ENCODE results near the gene GSE1. TPM values are rescaled to one million over a fixed set of nuclear protein-coding genes. Genes with fewer than 3 reads are reported as not detected.

Gene GSE1
- total RNA-seq, 4 donors from 2014 or later = 100 to 139 (median 120) TPM

GRCh38 chr16:85715169-85716021 lies 102.3 kb downstream of the GSE1 start:
- intact Hi-C loops (cut with DNase I; ENCODE audit: low total_unique reads) (loop anchor here (10.0 kb wide), 3 partner anchors 321 to 601 kb away; partner anchors contain the start of gene CIBAR2), in situ Hi-C loops (cut with MboI; ENCODE audit: low pct_ligation_motif_present in 1 of 4, low pct_unique_long_range_greater_than_20kb in 1 of 4, low sequenced_read_pairs in 3 of 4) (loop anchor here in 2 of 4 donors (25.0 kb wide), 2 partner anchors 303 to 428 kb away; no protein-coding TSS in a partner anchor)
- no peak for DNase-seq
- Histone ChIP-seq H3K36me3 (no peaks in the 10 kb centered on the region), H3K27me3 (no peaks in the 10 kb centered on the region), H3K4me1 (peaks cover 0 to 19% (median 3%) of the 10 kb centered on the region in 4 donors), H3K27ac (no peak overlapping the region), H3K4me3 (no peak overlapping the region), H3K9me3 (no peaks in the 10 kb centered on the region)
- WGBS, 2 donors (ENCODE audit: low coverage in 1 of 2) = 68 to 69% methylated on average over 5 to 22 of the region's 22 CpGs
- TF ChIP-seq EP300 (IDR thresholded peaks at IDR 0.05; ENCODE audit: low read depth) (no peak), CTCF (IDR thresholded peaks at IDR 0.05) (no peak), POLR2A (IDR thresholded peaks at IDR 0.05) (no peak)

DNA sequence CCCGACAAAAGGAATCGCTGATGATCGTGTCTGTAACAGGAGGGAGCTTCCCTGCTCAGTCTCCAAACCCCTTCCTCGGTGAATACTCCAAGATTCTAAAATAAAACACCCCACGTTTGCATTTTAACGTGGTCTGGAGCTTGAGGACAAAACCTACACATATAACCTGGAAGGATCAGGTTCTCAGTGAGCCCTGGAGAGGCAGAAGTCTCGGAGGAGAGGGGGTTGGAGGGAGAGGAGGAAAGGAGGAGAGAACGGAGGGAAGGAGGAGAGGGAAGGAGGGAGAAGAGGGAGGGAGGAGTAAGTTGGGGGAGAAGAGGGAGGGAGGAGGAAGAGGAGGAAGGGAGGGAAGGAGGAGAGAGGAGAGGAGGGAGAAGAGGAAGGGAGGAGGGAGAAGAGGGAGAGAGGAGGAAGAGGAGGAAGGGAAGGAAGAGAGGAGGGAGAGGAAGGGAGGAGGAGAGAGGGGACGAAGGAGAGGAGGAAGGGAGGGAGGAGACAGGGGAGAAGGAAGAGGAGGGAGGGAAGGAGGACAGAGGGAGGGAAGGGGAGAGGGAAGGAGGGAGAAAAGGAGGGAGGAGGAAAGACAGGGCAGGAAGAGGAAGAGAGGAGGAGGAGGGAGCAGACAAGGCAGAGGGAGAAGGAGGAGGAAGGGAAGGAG lies 103.0 kb downstream of the GSE1 start:
- no peak for TF ChIP-seq POLR2AphosphoS5 (IDR thresholded peaks at IDR 0.05)
- no peak for TF ChIP-seq POLR2A (IDR thresholded peaks at IDR 0.05)
- TF ChIP-seq CTCF (IDR thresholded peaks at IDR 0.05) = no peak
- TF ChIP-seq EP300 (IDR thresholded peaks at IDR 0.05; ENCODE audit: low read depth) = no peak
- H3K9me3 ChIP-seq = no peaks in the 10 kb centered on the region

DNA sequence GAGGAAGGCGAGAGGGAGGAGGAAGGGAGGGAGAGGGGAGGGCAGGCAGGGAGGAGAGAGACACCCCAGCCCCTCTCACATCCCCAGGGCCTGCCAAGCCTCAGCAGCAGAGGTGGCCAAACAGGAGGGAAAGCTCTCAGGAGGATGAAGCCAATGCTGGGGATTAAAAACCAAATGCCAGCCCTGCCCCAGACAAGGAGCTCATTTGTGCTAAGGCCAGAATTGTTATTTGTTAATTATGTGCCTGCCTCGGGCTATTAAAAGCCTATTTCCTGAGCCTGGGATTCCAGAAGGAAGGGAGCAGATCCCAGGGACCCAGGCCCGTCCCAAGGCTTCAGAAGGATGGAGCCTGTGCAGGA lies 103.5 kb downstream of the GSE1 start:
- 14 to 58% methylated on average over 1 to 3 of the region's 3 CpGs for WGBS, 2 donors (ENCODE audit: low coverage in 1 of 2)
- Histone ChIP-seq H3K36me3 (no peaks in the 10 kb centered on the region), H3K4me3 (no peak overlapping the region), H3K4me1 (peaks cover 0 to 19% (median 3%) of the 10 kb centered on the region in 4 donors), H3K27me3 (no peaks in the 10 kb centered on the region), H3K27ac (no peak overlapping the region), H3K9me3 (no peaks in the 10 kb centered on the region)
- no peak for DNase-seq
- intact Hi-C loops (cut with DNase I; ENCODE audit: low total_unique reads) (loop anchor here (10.0 kb wide), 3 partner anchors 322 to 602 kb away; partner anchors contain the start of gene CIBAR2), in situ Hi-C loops (cut with MboI; ENCODE audit: low pct_ligation_motif_present in 1 of 4, low pct_unique_long_range_greater_than_20kb in 1 of 4, low sequenced_read_pairs in 3 of 4) (loop anchor here in 2 of 4 donors (25.0 kb wide), 2 partner anchors 304 to 429 kb away; no protein-coding TSS in a partner anchor)
- no peak for TF ChIP-seq POLR2AphosphoS5 (IDR thresholded peaks at IDR 0.05)
- no peak for TF ChIP-seq POLR2A (IDR thresholded peaks at IDR 0.05)
- TF ChIP-seq EP300 (IDR thresholded peaks at IDR 0.05; ENCODE audit: low read depth) = no peak
- no peak for TF ChIP-seq CTCF (IDR thresholded peaks at IDR 0.05)

More for the DNA sequence above, 103.0 kb downstream of the GSE1 start:
- no peak overlapping the region for H3K4me3 ChIP-seq
- WGBS, 2 donors (ENCODE audit: low coverage in 1 of 2) = 60% methylated on average over 6 to 9 of the region's 9 CpGs
- H3K36me3 ChIP-seq = no peaks in the 10 kb centered on the region
- no peaks in the 10 kb centered on the region for H3K27me3 ChIP-seq
- no peak overlapping the region for H3K27ac ChIP-seq
- peaks cover 0 to 19% (median 3%) of the 10 kb centered on the region in 4 donors for H3K4me1 ChIP-seq
- DNase-seq = no peak
- intact Hi-C loops (cut with DNase I; ENCODE audit: low total_unique reads) = loop anchor here (10.0 kb wide), 3 partner anchors 321 to 601 kb away; partner anchors contain the start of gene CIBAR2
- in situ Hi-C loops (cut with MboI; ENCODE audit: low pct_ligation_motif_present in 1 of 4, low pct_unique_long_range_greater_than_20kb in 1 of 4, low sequenced_read_pairs in 3 of 4) = loop anchor here in 2 of 4 donors (25.0 kb wide), 2 partner anchors 304 to 429 kb away; no protein-coding TSS in a partner anchor
